Superior temporal gyrus (tissue), 1 donor: ENCODE results near the gene XXYLT1.
"Not testable (repeated sequence)": the region's sequence is repeated elsewhere in the genome, so short reads cannot be mapped to it uniquely, and the experiment has no call there.

Source experiments
- DNase-seq: peaks from one replicate; pipeline ENCODE4 v3.0.0-alpha.2; 2016; ENCODE audit errors: extremely low spot score

XXYLT1 gene

GRCh38 chr3:195113048-195113447 lies 157.9 kb downstream of the XXYLT1 start:
- no peak for DNase-seq

GRCh38 chr3:195112361-195112791 lies 158.6 kb downstream of the XXYLT1 start:
- DNase-seq = no peak

GRCh38 chr3:195111766-195112165 lies 159.2 kb downstream of the XXYLT1 start:
- DNase-seq = no peak

- DNase-seq = no peak
These were observed 159.6 kb downstream of the XXYLT1 start for GRCh38 chr3:195111319-195111705.

- no peak for DNase-seq
These were observed 160.2 kb downstream of the XXYLT1 start for GRCh38 chr3:195110647-195111318.

- no peak for DNase-seq
These were observed 161.8 kb downstream of the XXYLT1 start for GRCh38 chr3:195109098-195109657.

GRCh38 chr3:195107593-195107992 lies 163.4 kb downstream of the XXYLT1 start:
- no peak for DNase-seq

GRCh38 chr3:195107031-195107430 lies 163.9 kb downstream of the XXYLT1 start:
- not testable (repeated sequence) for DNase-seq

- DNase-seq = peak; percentile 57
These were observed 164.5 kb downstream of the XXYLT1 start for GRCh38 chr3:195106418-195106906.

GRCh38 chr3:195105841-195106417 lies 165.0 kb downstream of the XXYLT1 start:
- no peak for DNase-seq

GRCh38 chr3:195105389-195105788 lies 165.6 kb downstream of the XXYLT1 start:
- no peak for DNase-seq

- no peak for DNase-seq
These were observed 166.6 kb downstream of the XXYLT1 start for GRCh38 chr3:195104340-195104739.

- no peak for DNase-seq
These were observed 167.3 kb downstream of the XXYLT1 start for GRCh38 chr3:195103623-195104022.

GRCh38 chr3:195102609-195103467 lies 168.1 kb downstream of the XXYLT1 start:
- no peak for DNase-seq

- no peak for DNase-seq
These were observed 168.9 kb downstream of the XXYLT1 start for GRCh38 chr3:195101927-195102608.

- no peak for DNase-seq
These were observed 169.9 kb downstream of the XXYLT1 start for GRCh38 chr3:195101001-195101583.

- DNase-seq = no peak
These were observed 170.8 kb downstream of the XXYLT1 start for GRCh38 chr3:195099951-195100785.

- DNase-seq = no peak
These were observed 172.0 kb downstream of the XXYLT1 start for GRCh38 chr3:195098741-195099525.
